Measurements from ENCODE around the gene ZFC3H1.

ZFC3H1 gene, protein sequence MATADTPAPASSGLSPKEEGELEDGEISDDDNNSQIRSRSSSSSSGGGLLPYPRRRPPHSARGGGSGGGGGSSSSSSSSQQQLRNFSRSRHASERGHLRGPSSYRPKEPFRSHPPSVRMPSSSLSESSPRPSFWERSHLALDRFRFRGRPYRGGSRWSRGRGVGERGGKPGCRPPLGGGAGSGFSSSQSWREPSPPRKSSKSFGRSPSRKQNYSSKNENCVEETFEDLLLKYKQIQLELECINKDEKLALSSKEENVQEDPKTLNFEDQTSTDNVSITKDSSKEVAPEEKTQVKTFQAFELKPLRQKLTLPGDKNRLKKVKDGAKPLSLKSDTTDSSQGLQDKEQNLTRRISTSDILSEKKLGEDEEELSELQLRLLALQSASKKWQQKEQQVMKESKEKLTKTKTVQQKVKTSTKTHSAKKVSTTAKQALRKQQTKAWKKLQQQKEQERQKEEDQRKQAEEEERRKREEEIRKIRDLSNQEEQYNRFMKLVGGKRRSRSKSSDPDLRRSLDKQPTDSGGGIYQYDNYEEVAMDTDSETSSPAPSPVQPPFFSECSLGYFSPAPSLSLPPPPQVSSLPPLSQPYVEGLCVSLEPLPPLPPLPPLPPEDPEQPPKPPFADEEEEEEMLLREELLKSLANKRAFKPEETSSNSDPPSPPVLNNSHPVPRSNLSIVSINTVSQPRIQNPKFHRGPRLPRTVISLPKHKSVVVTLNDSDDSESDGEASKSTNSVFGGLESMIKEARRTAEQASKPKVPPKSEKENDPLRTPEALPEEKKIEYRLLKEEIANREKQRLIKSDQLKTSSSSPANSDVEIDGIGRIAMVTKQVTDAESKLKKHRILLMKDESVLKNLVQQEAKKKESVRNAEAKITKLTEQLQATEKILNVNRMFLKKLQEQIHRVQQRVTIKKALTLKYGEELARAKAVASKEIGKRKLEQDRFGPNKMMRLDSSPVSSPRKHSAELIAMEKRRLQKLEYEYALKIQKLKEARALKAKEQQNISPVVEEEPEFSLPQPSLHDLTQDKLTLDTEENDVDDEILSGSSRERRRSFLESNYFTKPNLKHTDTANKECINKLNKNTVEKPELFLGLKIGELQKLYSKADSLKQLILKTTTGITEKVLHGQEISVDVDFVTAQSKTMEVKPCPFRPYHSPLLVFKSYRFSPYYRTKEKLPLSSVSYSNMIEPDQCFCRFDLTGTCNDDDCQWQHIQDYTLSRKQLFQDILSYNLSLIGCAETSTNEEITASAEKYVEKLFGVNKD (N-terminal part only)

DNA sequence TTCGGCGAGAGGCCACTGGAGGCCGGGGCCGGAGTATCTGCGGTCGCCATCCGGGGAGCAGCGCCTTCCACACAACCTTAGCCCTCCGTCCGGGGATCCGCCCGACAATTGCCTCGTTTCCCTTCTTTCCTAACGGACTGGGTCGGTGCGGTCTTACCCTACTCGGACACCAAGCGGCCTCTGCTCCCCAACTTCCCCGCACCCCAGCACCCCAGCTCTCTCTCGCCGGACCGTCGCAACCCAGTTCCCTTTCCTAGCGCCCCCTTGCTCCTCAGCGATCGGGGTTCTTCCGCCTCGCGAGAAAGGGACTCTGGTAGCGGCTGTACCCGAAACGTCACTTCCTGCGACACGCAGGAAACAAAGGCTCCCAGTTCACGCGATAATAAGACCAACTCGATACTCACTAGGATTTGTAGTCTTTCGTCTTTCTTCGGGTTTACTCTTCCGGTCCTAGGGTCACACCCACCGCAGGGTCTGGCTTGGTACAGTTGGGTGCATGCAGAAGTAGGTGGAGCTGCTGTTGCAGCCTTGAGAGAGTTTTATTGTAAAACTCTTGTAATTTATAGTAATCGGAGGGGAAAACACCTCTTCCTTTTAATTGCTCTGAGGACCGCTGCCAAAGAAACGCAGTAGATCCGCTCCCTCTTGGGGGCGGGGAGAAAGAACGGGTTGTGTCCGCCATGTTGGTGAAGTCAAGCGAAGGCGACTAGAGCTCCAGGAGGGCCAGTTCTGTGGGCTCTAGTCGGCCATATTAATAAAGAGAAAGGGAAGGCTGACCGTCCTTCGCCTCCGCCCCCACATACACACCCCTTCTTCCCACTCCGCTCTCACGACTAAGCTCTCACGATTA is at the start of gene ZFC3H1, which contains the start of gene THAP2:
ZFC3H1 (minus strand) TSS at position 288 of the 850 bp plus-strand sequence; CDS start at position 50, 238 bp downstream.
THAP2 (plus strand) TSS at position 741 of the 850 bp plus-strand sequence. CDS start 209 bp downstream, outside the sequence.
- TF ChIP-seq GATA3 (IDR thresholded peaks at IDR 0.05; ENCODE audit: low read depth, low read length) (no peak), GATA2 (IDR thresholded peaks at IDR 0.05; ENCODE audit: low read depth, low read length) (no peak)

DNA sequence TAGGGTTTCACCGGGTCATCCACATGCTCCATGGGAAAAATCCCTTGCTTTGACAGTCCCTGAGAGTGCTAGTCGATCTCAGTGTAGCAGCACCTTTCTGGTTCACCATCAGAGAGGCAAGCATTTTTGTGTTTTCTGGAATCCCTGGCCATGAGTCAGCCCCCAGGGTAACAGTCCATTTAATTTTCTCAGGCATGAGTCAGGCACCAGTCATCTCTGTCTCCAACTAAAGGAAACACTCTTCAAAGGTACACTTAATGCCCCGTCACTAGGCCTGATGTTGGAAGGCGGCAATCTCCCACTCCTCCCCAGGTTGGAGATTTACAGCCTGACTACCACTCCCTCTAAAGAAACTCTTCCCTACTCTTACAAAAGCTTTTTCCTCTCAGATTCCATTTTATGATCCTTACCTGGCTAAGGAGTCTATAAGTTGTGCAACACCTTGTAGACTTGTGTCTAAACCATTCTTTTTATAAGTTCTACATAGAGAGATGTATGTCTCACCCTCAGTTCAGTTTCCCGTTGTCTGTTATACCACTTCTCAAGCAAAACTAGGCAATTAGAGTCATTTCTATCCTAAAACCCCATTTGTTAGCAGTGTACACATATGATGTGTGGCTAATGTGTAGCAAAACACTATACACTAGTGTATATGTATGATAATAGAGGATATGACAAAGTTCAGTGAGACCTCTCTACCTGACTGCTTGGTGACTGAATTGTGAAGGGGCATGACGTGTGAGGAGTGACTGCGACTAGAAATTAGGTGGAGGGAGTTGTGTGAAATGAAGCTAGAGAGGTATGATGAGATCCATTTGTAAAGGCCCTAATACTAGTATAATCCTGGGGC is 46.9 kb upstream of the ZFC3H1 start:
- TF ChIP-seq GATA3 (IDR thresholded peaks at IDR 0.05; ENCODE audit: low read depth, low read length) (no peak), GATA2 (IDR thresholded peaks at IDR 0.05; ENCODE audit: low read depth, low read length) (no peak)

DNA sequence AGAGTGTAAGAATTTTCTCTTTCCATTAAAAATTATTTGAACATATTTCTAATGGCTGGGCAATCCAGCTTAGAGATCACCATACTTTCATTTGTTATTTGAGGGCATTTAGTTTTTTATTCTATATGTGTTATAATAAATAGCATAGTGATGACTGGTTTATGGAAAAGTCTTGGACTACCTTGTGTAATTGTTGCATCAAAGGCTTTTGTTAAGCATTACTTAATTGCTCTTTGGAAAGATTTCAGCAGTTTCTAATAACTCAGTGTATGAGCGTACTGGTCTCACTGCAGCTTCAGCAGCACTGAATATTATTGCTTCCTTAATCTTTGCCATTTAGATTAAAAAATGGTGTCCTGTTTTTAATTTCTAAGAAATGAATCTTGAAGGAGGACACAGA is 45.0 kb upstream of the ZFC3H1 start:
- no peak for TF ChIP-seq GATA2 (IDR thresholded peaks at IDR 0.05; ENCODE audit: low read depth, low read length)
- TF ChIP-seq GATA3 (IDR thresholded peaks at IDR 0.05; ENCODE audit: low read depth, low read length): no peak

DNA sequence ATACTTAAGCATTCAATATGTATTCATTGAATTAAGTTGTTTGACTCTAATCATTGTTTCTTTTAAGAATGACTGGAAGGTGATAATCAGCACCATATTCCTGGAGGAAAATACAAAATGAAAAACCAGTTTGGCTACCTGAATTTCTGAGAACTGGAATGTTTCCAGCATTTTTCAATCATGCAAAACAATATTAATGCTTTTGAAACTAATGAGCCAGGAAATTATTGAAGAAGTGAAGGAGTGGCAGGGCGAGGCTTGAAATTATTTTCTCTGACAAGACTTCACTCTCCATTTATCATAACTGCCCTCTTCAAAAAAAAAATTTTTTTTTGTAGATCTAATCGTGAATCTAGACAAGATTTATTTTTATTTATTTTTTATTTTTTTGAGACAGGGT is 41.3 kb upstream of the ZFC3H1 start:
- no peak for TF ChIP-seq GATA3 (IDR thresholded peaks at IDR 0.05; ENCODE audit: low read depth, low read length)
- TF ChIP-seq GATA2 (IDR thresholded peaks at IDR 0.05; ENCODE audit: low read depth, low read length): no peak

DNA sequence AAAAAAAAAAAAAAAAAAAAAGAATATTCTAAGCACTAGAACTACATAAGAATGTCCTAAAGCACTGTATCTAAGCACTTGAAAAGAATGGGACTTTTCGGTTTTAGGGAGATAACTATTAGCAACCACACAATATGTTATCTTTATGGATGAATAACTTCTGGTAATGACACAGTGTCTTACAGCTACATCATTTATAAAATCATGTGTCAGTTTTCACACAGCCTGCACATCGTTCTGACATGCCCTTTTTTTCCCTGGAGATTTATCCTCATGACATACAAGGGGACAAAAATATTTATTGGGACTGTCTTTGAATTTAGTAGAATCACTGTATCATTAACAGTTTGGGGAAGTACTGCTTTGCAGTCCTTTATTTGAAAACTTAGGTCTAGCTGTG is 39.6 kb upstream of the ZFC3H1 start:
- TF ChIP-seq GATA2 (IDR thresholded peaks at IDR 0.05; ENCODE audit: low read depth, low read length) (no peak), GATA3 (IDR thresholded peaks at IDR 0.05; ENCODE audit: low read depth, low read length) (no peak)

DNA sequence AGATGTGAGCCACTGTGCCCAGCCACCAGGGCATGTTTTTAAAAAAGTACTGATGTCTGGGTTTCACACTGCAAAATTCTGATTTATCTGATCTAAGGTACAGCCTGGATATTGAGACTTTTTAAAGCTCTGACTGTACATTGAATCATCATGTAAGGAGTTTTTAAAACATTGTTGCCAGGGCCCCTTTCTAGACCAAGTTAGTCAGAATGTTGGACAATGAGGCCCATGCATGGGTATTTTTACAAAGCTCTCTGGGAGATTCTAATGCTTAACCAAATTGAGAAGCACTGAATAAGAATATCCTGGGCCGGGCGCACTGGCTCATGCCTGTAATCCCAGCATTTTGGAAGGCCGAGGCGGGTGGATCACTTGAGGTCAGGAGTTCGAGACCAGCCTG is 38.9 kb upstream of the ZFC3H1 start:
- TF ChIP-seq GATA2 (IDR thresholded peaks at IDR 0.05; ENCODE audit: low read depth, low read length) (no peak), GATA3 (IDR thresholded peaks at IDR 0.05; ENCODE audit: low read depth, low read length) (no peak)

DNA sequence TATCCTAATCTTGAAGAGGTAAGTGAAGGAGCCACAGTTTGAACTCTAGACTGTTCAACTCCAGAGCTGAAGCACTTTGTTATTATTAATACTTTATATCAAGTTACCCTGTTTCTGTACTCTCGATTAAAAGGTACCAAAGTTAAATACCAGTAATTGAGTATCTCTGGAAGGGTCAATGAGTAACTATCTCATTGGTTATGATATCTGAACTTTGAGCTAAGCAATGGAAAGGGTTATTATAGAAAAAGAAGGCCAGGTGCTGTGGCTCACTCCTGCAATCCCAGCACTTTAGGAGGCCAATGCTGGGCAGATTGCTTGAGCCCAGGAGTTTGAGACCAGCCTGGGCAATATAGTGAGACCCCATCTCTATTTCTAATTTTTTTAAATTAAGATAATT is 32.1 kb upstream of the ZFC3H1 start:
- no peak for TF ChIP-seq GATA2 (IDR thresholded peaks at IDR 0.05; ENCODE audit: low read depth, low read length)
- no peak for TF ChIP-seq GATA3 (IDR thresholded peaks at IDR 0.05; ENCODE audit: low read depth, low read length)

DNA sequence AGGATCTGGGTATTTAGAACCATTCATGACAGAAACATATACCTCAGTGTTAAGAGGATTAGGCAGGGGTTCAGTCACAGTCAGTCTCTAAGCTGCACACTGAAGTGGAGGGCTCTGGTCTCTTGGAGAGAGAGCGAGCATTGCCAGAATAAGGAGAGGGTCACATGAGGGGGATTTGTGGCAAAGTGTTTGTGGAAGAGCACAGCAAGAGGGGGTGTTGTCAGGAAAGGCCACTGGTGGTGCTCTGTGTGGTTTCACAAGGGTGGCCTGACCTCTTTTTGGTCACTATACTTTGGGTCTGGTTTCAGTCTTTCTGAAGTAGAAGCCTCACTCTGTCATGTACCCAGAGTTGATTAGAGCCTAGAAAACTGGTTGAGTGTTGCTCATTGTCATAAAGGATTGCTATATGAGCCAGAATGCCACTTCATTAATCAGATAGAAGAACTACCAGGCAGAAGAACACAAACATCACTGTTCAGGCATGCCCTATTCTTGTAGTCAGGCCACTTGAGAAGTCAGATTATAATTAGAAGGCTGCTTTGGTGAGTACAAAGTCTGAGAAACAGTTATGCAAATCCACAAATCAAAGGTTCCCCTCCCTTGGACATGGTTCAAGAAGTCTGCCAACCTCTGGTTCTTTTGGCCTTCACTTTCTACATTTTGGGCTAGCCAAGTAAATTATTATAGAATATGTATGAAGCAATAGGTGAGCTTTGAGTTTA is 30.6 kb upstream of the ZFC3H1 start:
- TF ChIP-seq GATA3 (IDR thresholded peaks at IDR 0.05; ENCODE audit: low read depth, low read length) (no peak), GATA2 (IDR thresholded peaks at IDR 0.05; ENCODE audit: low read depth, low read length) (no peak)

DNA sequence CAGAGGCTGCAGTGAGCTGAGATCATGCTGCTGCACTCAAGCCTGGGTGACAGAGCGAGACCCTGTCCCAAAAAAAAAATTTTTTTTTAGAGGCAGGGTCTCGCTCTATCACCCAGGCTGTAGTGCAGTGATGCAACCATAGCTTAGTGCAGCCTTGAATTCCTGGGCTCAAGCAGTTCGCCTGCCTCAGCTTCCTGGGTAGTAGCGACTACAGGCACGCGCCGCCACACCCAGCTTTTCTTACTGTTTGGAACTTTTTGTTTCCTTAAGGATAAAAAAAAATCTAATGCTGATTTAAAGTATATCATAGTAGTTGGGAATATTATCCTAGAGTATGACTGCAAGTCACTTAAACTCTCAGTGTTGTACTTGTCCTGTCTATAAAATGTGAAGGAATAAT is 29.5 kb upstream of the ZFC3H1 start:
- no peak for TF ChIP-seq GATA2 (IDR thresholded peaks at IDR 0.05; ENCODE audit: low read depth, low read length)

DNA sequence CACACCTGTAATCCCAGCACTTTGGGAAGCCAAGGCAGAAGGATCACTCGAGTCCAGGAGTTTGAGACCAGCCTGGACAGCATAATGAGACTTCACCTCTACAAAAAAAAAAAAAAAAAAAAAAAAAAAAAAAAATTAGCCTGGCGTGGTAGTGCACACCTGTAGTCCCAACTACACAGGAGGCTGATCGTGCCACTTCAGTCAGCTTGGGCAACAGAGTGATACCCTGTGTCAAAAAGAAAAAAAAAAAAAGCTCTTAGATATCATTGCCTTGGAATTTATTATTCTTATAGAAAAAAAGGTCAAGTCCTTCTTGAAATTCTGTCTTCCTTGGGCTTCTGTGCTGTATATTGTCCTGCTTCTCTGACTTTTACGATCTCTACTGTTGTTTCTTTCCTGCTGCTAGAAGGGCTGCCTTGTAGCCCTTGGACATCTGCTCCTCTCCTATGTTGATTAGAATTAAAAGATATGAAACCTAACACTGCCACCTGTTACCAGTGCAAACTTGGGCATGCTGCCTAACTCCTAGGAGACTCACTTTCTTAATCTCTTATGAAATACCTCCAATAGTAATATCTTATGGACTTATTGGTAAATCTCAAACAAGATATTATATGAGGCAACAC is 28.0 kb upstream of the ZFC3H1 start:
- TF ChIP-seq GATA3 (IDR thresholded peaks at IDR 0.05; ENCODE audit: low read depth, low read length): no peak
- no peak for TF ChIP-seq GATA2 (IDR thresholded peaks at IDR 0.05; ENCODE audit: low read depth, low read length)

DNA sequence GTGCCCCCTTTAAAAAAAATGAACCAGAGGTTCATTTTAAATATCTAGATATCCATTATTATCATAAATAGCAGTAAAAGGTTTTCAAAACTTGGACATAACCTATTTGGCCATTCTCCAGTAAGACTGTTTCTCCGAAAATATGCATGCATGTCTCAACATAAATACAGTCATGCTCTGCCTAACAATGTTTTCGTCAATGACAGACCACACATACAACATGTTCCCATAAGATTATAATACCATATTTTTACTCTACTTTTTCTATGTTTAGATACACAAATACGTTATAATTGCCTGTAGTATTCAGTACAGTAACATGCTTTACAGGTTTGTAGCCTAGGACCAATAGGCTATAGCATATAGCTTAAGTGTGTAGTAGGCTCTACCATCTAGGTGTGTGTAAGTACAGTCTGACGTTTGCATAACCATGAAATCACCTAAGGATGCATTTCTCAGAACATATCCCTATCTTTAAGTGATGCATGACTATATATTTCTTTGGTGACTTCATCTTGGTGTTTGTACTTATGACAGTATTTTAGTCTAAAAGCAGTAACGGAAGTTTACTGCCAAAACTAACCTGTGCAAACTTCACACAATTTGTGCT is 25.4 kb upstream of the ZFC3H1 start:
- no peak for TF ChIP-seq GATA3 (IDR thresholded peaks at IDR 0.05; ENCODE audit: low read depth, low read length)
- TF ChIP-seq GATA2 (IDR thresholded peaks at IDR 0.05; ENCODE audit: low read depth, low read length): no peak
